H1 (cell line): ENCODE results near the gene PCCA. TPM values are rescaled to one million over a fixed set of nuclear protein-coding genes. Genes with fewer than 3 reads are reported as not detected.

Experiments
- CTCF ChIA-PET: fragments of 300-600 bp; sonication (Branson Sonifier 250); formaldehyde crosslinking; loops from one replicate; lab custom pipeline; 2021; ENCODE audit not compliant: partially characterized antibody; lab: Charles Lee
- POLR2A ChIA-PET: fragments of 300-600 bp; sonication (Branson Sonifier 250); formaldehyde crosslinking; loops from one replicate; lab custom pipeline; 2021; ENCODE audit warnings: inconsistent platforms; ENCODE audit not compliant: partially characterized antibody; lab: Charles Lee
- DNase-seq, 2 experiments: peaks; one replicate each; pipeline versions ENCODE4 v3.0.0 to v3.0.0-alpha.2; 2010 to 2022; ENCODE audit warnings: low spot score in 2 of 2, low read depth in 1 of 2, mixed read lengths in 1 of 2
- FAIRE-seq: peaks from 2 replicates; lab custom pipeline; 2011; peaks lifted over from hg19 to GRCh38; lab: Jason Lieb, UNC
- H2AFZ ChIP-seq: 2 replicates; pipeline ENCODE4 v1.8.1; 2012; ENCODE audit warnings: low read length, inconsistent platforms
- H2AK5ac ChIP-seq: 2 replicates; pipeline ENCODE4 v1.6.1; 2013; ENCODE audit warnings: low read depth, low read length
- H2BK120ac ChIP-seq: replicated peaks from 2 replicates; pipeline ENCODE3; 2013; ENCODE audit warnings: low read depth, low read length, inconsistent platforms
- H2BK12ac ChIP-seq: 2 replicates; pipeline ENCODE4 v1.6.1; 2013; ENCODE audit warnings: low read depth, low read length
- H2BK15ac ChIP-seq: 2 replicates; pipeline ENCODE4 v1.6.1; 2013; ENCODE audit warnings: low read length
- H2BK20ac ChIP-seq: 2 replicates; pipeline ENCODE4 v1.6.1; 2013; ENCODE audit warnings: low read length
- H2BK5ac ChIP-seq: 2 replicates; pipeline ENCODE4 v1.6.1; 2013; ENCODE audit warnings: low read depth, low read length
- H3K14ac ChIP-seq: 2 replicates; pipeline ENCODE4 v1.6.1; 2013; ENCODE audit warnings: inconsistent platforms; ENCODE audit not compliant: insufficient read length
- H3K18ac ChIP-seq: 2 replicates; pipeline ENCODE4 v1.6.1; 2013; ENCODE audit warnings: low read length; ENCODE audit errors: extremely low read depth
- H3K23ac ChIP-seq: 2 replicates; pipeline ENCODE4 v1.6.1; 2013; ENCODE audit warnings: inconsistent platforms; ENCODE audit not compliant: insufficient read length
- H3K23me2 ChIP-seq: 2 replicates; pipeline ENCODE4 v1.6.1; 2013; ENCODE audit warnings: low read depth, low read length
- H3K27ac ChIP-seq: 2 replicates; pipeline ENCODE4 v1.6.1; 2011; ENCODE audit warnings: low read depth, low read length, inconsistent platforms
- H3K27me3 ChIP-seq, 4 experiments: replicated peaks in 1 of 4; 1 replicate in 1 of 4; 2 replicates in 3 of 4; pipeline versions ENCODE4 v1.6.1 to v1.8.1; 2011 to 2013; ENCODE audit warnings: low read length in 3 of 4, mild to moderate bottlenecking in 3 of 4, inconsistent platforms in 2 of 4, mixed read lengths in 2 of 4, moderate library complexity in 1 of 4; ENCODE audit not compliant: control insufficient read depth in 3 of 4, insufficient read depth in 3 of 4; ENCODE audit errors: extremely low read depth in 1 of 4
- H3K36me3 ChIP-seq, 4 experiments: 2 replicates each; pipeline versions ENCODE4 v1.6.1 to v1.8.1; 2011 to 2013; ENCODE audit warnings: mild to moderate bottlenecking in 4 of 4, low read length in 3 of 4, moderate library complexity in 2 of 4, control low read depth in 1 of 4, inconsistent platforms in 1 of 4; ENCODE audit not compliant: insufficient read depth in 4 of 4, control insufficient read depth in 2 of 4
- H3K4ac ChIP-seq: replicated peaks from 2 replicates; pipeline ENCODE3; 2013; ENCODE audit warnings: low read length, low read depth, mixed read lengths, inconsistent platforms; ENCODE audit not compliant: insufficient read length
- H3K4me1 ChIP-seq, 4 experiments: replicated peaks in 1 of 4; 1 replicate in 1 of 4; 2 replicates in 3 of 4; pipeline versions ENCODE4 v1.6.1 to v1.8.1; 2011 to 2013; ENCODE audit warnings: low read length in 3 of 4, inconsistent platforms in 2 of 4, mixed read lengths in 1 of 4; ENCODE audit not compliant: insufficient read depth in 4 of 4, control insufficient read depth in 3 of 4
- H3K4me2 ChIP-seq, 2 experiments: 2 replicates each; pipeline versions ENCODE4 v1.6.1 to v1.8.1; 2011 to 2013; ENCODE audit warnings: low read depth in 2 of 2, low read length in 2 of 2, control low read depth in 1 of 2, inconsistent platforms in 1 of 2, mild to moderate bottlenecking in 1 of 2; ENCODE audit not compliant: insufficient read depth in 1 of 2
- H3K4me3 ChIP-seq, 4 experiments: fragments of 200-600, 300-600 bp in 1 of 4; sonication (generic), shearing (Covaris generic), sonication (Bioruptor Twin) in 1 of 4; 2 replicates each; pipeline versions ENCODE4 v1.5.1 to v1.8.1; 2011 to 2016; ENCODE audit warnings: low read length in 4 of 4, low read depth in 3 of 4, control low read depth in 2 of 4, inconsistent platforms in 2 of 4, mild to moderate bottlenecking in 2 of 4, mixed read lengths in 1 of 4, moderate library complexity in 1 of 4; ENCODE audit not compliant: insufficient read depth in 2 of 4; ENCODE audit errors: extremely low read depth in 1 of 4
- H3K56ac ChIP-seq: replicated peaks from 2 replicates; pipeline ENCODE3; 2013; ENCODE audit warnings: low read depth, mild to moderate bottlenecking, mixed read lengths, low read length, inconsistent platforms; ENCODE audit not compliant: insufficient read length
- H3K79me1 ChIP-seq: 2 replicates; pipeline ENCODE4 v1.6.1; 2013; ENCODE audit warnings: low read depth, low read length, control low read depth
- H3K79me2 ChIP-seq, 2 experiments: 2 replicates each; pipeline versions ENCODE4 v1.6.1 to v1.8.1; 2012 to 2013; ENCODE audit warnings: low read length in 2 of 2, mild to moderate bottlenecking in 2 of 2, inconsistent platforms in 1 of 2; ENCODE audit not compliant: insufficient read depth in 2 of 2, control insufficient read depth in 1 of 2
- H3K9ac ChIP-seq, 4 experiments: replicated peaks in 1 of 4; 1 replicate in 1 of 4; 2 replicates in 3 of 4; pipeline versions ENCODE4 v1.6.1 to v1.8.1; 2011 to 2013; ENCODE audit warnings: low read depth in 3 of 4, low read length in 3 of 4, control low read depth in 2 of 4, mild to moderate bottlenecking in 2 of 4, moderate library complexity in 2 of 4, inconsistent platforms in 1 of 4; ENCODE audit errors: extremely low read depth in 1 of 4
- H3K9me3 ChIP-seq, 2 experiments: 2 replicates each; pipeline versions ENCODE4 v1.6.1 to v1.8.1; 2012 to 2013; ENCODE audit warnings: mild to moderate bottlenecking in 2 of 2, moderate library complexity in 2 of 2, control low read depth in 1 of 2, inconsistent platforms in 1 of 2, low read depth in 1 of 2, low read length in 1 of 2, mixed read lengths in 1 of 2; ENCODE audit not compliant: insufficient read depth in 2 of 2
- H4K20me1 ChIP-seq, 2 experiments: replicated peaks in 1 of 2; 2 replicates each; pipeline versions ENCODE3 to v1.8.1; 2011 to 2013; ENCODE audit warnings: inconsistent platforms in 2 of 2, low read length in 2 of 2, mild to moderate bottlenecking in 1 of 2; ENCODE audit not compliant: insufficient read depth in 2 of 2, control insufficient read depth in 1 of 2
- H4K5ac ChIP-seq: 2 replicates; pipeline ENCODE4 v1.6.1; 2013; ENCODE audit warnings: low read length, low read depth, mixed read lengths, inconsistent platforms; ENCODE audit not compliant: insufficient read length
- H4K8ac ChIP-seq: 2 replicates; pipeline ENCODE4 v1.8.0; 2013; ENCODE audit warnings: mild to moderate bottlenecking, moderate library complexity, low read length, inconsistent platforms; ENCODE audit not compliant: insufficient read depth; ENCODE audit errors: extremely low read depth
- H4K91ac ChIP-seq: replicated peaks from 2 replicates; pipeline ENCODE3; 2013; ENCODE audit warnings: low read length, mixed read lengths, inconsistent platforms; ENCODE audit not compliant: insufficient read length
- CHD2 ChIP-seq: IDR thresholded peaks from 2 replicates; pipeline ENCODE4 v1.6.1; 2012; ENCODE audit warnings: low read length, improper control_type of control experiment
- JUN ChIP-seq: IDR thresholded peaks from 2 replicates; pipeline ENCODE4 v1.6.1; 2011; ENCODE audit warnings: low read depth, mild to moderate bottlenecking, improper control_type of control experiment, low read length
- JUND ChIP-seq: IDR thresholded peaks from 2 replicates; pipeline ENCODE4 v1.6.1; 2011; ENCODE audit warnings: mild to moderate bottlenecking, improper control_type of control experiment, low read length
- KDM4A ChIP-seq: IDR thresholded peaks from one replicate; pipeline ENCODE4 v1.7.1; 2012; ENCODE audit warnings: low read depth, mild to moderate bottlenecking, moderate library complexity, low read length, inconsistent platforms; ENCODE audit not compliant: severe bottlenecking
- MAFK ChIP-seq: IDR thresholded peaks from 2 replicates; pipeline ENCODE4 v1.6.1; 2012; ENCODE audit warnings: low read depth, mild to moderate bottlenecking, improper control_type of control experiment, low read length
- NRF1 ChIP-seq: IDR thresholded peaks from 2 replicates; pipeline ENCODE4 v1.6.1; 2011; ENCODE audit warnings: mild to moderate bottlenecking, low read depth, low read length, improper control_type of control experiment
- POLR2AphosphoS5 ChIP-seq: IDR thresholded peaks from 2 replicates; pipeline ENCODE4 v1.6.1; 2011; ENCODE audit warnings: low read depth, low read length
- RFX5 ChIP-seq: IDR thresholded peaks from 2 replicates; pipeline ENCODE4 v1.6.1; 2011; ENCODE audit warnings: low read depth, low read length, improper control_type of control experiment, borderline replicate concordance
- SAP30 ChIP-seq: fragments of 300-600 bp; sonication (generic); IDR thresholded peaks from 2 replicates; pipeline ENCODE4 v1.7.1; 2012; ENCODE audit warnings: low read length, moderate library complexity, mild to moderate bottlenecking, inconsistent platforms; ENCODE audit not compliant: insufficient read depth, insufficient replicate concordance
- USF2 ChIP-seq: IDR thresholded peaks from 2 replicates; pipeline ENCODE4 v1.6.1; 2011; ENCODE audit warnings: low read length, improper control_type of control experiment
- YY1 ChIP-seq: IDR thresholded peaks from 2 replicates; pipeline ENCODE4 v1.6.1; 2011; ENCODE audit warnings: low read depth, mild to moderate bottlenecking, low read length
- WGBS, 2 experiments: shearing (Covaris generic) in 1 of 2; methylation state at CpG; one replicate each; pipeline versions ENCODE4 v1.1.6 to v1.1.7; 2013 to 2015; ENCODE audit warnings: low lambda C conversion rate in 2 of 2, mixed read lengths in 2 of 2, inconsistent platforms in 1 of 2, low coverage in 1 of 2, missing lambda C conversion rate in 1 of 2; ENCODE audit not compliant: insufficient replicate concordance in 2 of 2, insufficient coverage in 1 of 2, insufficient read length in 1 of 2; ENCODE audit errors: extremely low coverage in 1 of 2, missing lambda C conversion rate in 1 of 2; 5-methylcytosine and 5-hydroxymethylcytosine counted together
- polyA plus RNA-seq, 7 experiments: library from polyadenylated mRNA; depleted of rRNA in 3 of 7; stranded (reverse) in 5 of 7; unstranded in 2 of 7; fragments of >200 nt in 5 of 7; fragments of 200-250 nt in 2 of 7; gene quantifications; 1 replicate in 5 of 7; 2 replicates in 1 of 7; 4 replicates in 1 of 7; pipeline versions ENCODE4 v1.2.1 to v1.2.3, GENCODE V29; 2011 to 2013; ENCODE audit warnings: missing spikeins in 2 of 7, mixed read lengths in 2 of 7
- total RNA-seq: library from RNA; stranded (reverse); fragmentation: NEBNext Ultra II Directional; extraction: Animal tissue kit (Norgen Biotek cat#: 25700); gene quantifications from 2 replicates; pipeline ENCODE4 v1.2.1, GENCODE V29; 2021

The PCCA gene
- total and polyA plus RNA-seq, 2 of the 8 experiments (the other 6 are each of a cell fraction or from before 2014, with no cell fraction given), result 18.4 to 49.8 TPM

- 61% methylated on average over 5 of the region's 5 CpGs; no CpG with 5 or more reads in 1 of the 2 experiments for WGBS, 2 experiments
- no peak for DNase-seq
- TF ChIP-seq YY1, result no peak
- no peak for TF ChIP-seq MAFK
- no peak for TF ChIP-seq NRF1
- TF ChIP-seq KDM4A, result no peak
- no peak for TF ChIP-seq CHD2
- TF ChIP-seq JUN, result no peak
- no peak for TF ChIP-seq POLR2AphosphoS5
- TF ChIP-seq JUND, result no peak
- TF ChIP-seq RFX5, result no peak
- TF ChIP-seq SAP30, result no peak
- TF ChIP-seq USF2, result no peak
Observed at GRCh38 chr13:100461309-100462030, 372.6 kb downstream of the PCCA start.

More at GRCh38 chr13:100461309-100462030, 372.6 kb downstream of the PCCA start:
- Histone ChIP-seq H3K79me1 (no peaks in the 10 kb centered on the region; the same call in 1 of the 2 replicates), H2BK120ac (no peak overlapping the region), H3K23ac (no peak overlapping the region), H2BK5ac (0 out of 2 replicates have a peak overlapping the region, but pooled peaks have one; percentile 35), H3K4me2 (0 out of 4 replicates have a peak overlapping the region, but pooled peaks of 1 of the 2 experiments have one; percentile 8), H3K4me3 (no peak overlapping the region), H3K4ac (no peak overlapping the region), H3K27me3 (no peaks in the 10 kb centered on the region), H3K4me1 (peaks cover 3 to 7% (median 5%) of the 10 kb centered on the region in 4 experiments; a peak in 5 of 7 replicates), H4K8ac (no peak overlapping the region), H4K5ac (no peak overlapping the region), H3K36me3 (peaks cover 0 to 3% (median 1%) of the 10 kb centered on the region in 4 experiments; a peak in 3 of 8 replicates), H3K18ac (peak overlapping the region; percentile 64), H2BK20ac (peak overlapping the region; percentile 25; the same call in 1 of the 2 replicates), H3K27ac (0 out of 2 replicates have a peak overlapping the region, but pooled peaks have one; percentile 51), H3K9me3 (peaks cover 5 to 6% of the 10 kb centered on the region in 2 experiments; a peak in 3 of 4 replicates), H2BK15ac (0 out of 2 replicates have a peak overlapping the region, but pooled peaks have one; percentile 13), H2BK12ac (0 out of 2 replicates have a peak overlapping the region, but pooled peaks have one; percentile 55), H3K9ac (no peak overlapping the region; a peak in 1 of 7 replicates), H3K56ac (no peak overlapping the region), H2AK5ac (no peak overlapping the region), H2AFZ (no peak overlapping the region), H4K20me1 (no peaks in the 10 kb centered on the region), H3K79me2 (no peaks in the 10 kb centered on the region), H3K23me2 (no peaks in the 10 kb centered on the region; the same call in 1 of the 2 replicates), H4K91ac (peak overlapping the region; percentile 2), H3K14ac (no peak overlapping the region)
- ChIA-PET CTCF (interaction anchor here (1.2 to 1.4 kb wide), 2 partner anchors 11 to 56 kb away, joined by 4 read pairs; no protein-coding TSS in a partner anchor), POLR2A (interaction anchor here (1.7 kb wide), 1 partner anchor 18 kb away, joined by 4 read pairs; no protein-coding TSS in a partner anchor)
- FAIRE-seq, result no peak
